ACHN (cell line): ENCODE data around the gene USP47.
"Not testable (repeated sequence)": the region's sequence is repeated elsewhere in the genome, so short reads cannot be mapped to it uniquely, and the experiment has no call there.

Experiments
- DNase-seq: peaks from one replicate; pipeline ENCODE4 v3.0.0-alpha.2; 2015
- in situ Hi-C: cut with HindIII; loops from 2 replicates; pipeline ENCODE4 v1.10.0; 2017; ENCODE audit warnings: low sequenced_read_pairs, low pct_ligation_motif_present, low pct_unique_long_range_greater_than_20kb

USP47 gene

DNA sequence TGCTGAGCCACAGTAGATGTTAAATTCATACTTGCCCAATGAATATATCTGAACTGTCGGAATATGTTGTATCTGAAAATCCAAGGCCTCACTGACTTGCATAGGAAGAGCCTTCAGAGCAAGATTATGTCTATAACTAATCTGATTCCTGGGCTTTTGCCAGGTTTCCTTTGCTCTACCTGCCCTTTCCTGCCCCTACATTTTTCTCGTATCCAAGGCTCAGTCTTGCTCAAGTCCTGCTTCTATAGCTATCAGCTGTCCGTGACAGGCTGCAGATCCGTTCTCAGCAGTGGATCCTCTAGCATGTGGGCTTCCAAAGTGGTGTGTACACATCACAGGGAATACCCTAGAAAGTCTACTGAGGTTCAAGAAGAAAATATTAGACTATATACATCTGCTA is 18.8 kb upstream of the USP47 start:
- in situ Hi-C loops = no loop called here
- DNase-seq = no peak

DNA sequence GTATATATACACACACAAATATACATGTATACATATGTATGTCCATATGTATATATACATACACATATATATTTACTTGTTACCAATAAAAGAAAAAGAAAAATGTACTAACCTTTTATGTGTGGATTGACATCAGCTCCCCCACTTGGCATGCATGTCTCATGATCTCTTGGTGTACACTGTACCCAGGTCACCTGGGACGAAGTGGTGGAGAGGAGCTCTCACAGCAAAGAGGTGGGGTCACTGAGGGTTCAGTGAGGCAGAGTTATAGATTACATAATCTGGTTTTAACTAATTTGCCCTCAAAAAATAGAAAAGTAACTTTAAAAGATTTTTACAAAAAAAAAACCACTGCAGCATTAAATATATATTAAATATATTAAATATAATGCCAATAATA is 15.5 kb upstream of the USP47 start:
- no peak for DNase-seq
- in situ Hi-C loops = no loop called here

DNA sequence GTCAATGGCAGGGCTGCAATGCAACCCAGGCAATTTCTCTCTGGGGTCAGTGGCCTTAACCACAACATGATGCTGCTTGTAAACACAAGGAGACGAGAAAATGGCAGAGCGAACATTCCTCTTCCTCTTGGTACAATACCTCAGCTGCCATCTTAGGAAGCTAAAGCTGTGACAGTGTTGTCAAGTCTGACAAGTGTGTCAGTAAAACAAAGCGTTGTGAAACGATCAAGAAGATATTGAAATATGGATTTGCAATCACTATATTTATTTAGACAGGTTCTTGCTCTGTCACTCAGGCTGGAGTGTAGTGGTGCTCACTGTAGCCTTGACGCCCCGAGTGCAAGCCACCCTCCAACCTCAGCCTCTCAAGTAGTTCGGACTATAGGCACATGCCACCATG is 14.5 kb upstream of the USP47 start:
- in situ Hi-C loops = no loop called here
- no peak for DNase-seq

DNA sequence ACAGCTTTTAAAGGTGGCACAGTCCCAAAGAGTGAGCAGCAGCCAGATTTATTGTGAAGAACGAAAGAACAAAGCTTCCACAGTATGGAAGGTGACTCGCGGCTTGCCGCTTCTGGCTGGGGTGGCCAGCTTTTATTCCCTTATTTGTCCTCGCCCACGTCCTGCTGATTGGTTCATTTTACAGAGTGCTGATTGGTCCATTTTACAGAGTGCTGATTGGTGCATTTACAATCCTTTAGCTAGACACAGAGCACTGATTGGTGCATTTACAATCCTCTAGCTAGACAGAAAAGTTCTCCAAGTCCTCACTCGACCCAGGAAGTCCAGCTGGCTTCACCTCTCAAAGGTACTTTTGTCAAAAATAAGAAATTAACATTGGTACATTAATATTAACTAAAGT is 10.4 kb upstream of the USP47 start:
- in situ Hi-C loops = not testable (repeated sequence)

DNA sequence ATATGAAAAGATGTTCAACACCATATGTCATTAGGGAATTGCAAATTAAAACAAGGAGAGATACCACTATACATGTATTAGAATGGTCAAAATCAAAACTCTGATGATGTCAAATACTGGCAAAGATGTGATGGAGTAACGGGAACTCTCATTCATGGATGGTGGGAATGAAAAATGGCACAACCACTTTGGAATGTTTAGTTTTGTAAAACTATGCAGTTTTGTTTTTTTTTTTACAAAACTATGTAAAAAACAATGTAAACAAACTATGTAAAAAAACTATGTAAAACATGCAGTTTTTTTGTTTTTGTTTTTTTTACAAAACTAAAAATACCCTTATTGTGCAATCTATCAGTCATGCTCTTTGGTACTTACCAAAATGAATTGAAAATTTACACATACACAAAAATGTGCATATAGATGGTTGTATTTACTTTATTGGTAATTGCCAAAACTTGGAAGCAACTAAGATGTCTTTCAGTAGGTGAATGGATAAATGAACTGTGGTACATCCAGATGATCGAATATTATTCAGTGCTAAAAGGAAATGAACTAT is 5.0 kb upstream of the USP47 start:
- in situ Hi-C loops = no loop called here
- no peak for DNase-seq

More for the DNA sequence above, 10.4 kb upstream of the USP47 start:
- DNase-seq = not testable (repeated sequence)

DNA sequence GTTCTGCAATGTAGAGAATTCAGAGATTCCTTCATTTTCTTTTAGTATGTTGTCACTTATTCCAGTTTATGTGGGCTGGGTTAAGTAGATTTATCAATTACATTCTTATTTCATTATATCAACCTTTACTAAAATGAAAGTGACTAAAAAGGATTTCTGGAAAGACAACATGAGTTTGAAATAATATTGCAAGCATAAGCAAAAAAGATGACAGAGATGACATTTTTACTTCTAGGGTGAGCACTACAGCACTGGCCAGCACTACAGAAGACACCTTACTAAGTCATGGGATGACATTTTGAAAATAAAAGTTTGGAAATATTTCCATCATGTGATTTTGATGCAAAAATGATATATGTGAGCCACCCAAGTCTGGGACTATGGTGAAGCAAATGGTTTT is 2.1 kb upstream of the USP47 start:
- DNase-seq = no peak
- in situ Hi-C loops = no loop called here

DNA sequence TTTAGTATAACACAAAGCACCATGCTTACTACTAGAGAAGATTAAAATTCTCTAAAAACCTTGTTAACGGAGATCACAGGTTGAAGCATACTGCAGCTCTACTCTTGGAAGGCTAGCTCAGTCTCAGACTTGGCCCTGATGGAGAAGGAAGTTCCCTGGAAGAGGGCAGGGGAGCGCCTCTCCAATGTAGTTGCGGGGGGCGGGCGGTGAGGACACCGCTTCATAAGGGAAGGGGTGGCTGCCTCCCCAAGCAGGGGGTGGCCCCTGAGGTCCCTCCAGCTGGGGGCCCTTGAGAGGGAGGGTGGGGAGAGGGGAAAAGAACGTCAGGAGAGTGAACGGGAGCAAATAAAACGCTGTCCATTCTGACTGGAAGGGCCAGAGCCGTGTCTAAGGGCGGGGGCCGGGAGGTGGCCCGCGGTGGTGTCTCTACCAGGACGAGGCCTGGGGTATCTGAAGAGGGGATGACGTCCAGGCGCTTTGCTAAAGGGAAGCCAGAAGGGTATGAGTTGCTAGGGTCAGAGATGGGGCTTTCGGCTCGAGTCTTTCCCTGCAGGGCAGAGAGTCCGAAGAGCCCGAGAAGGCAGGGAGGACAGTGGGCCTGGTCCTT is 553 bp upstream of the USP47 start:
- DNase-seq = peak; percentile 34
- in situ Hi-C loops = no loop called here

DNA sequence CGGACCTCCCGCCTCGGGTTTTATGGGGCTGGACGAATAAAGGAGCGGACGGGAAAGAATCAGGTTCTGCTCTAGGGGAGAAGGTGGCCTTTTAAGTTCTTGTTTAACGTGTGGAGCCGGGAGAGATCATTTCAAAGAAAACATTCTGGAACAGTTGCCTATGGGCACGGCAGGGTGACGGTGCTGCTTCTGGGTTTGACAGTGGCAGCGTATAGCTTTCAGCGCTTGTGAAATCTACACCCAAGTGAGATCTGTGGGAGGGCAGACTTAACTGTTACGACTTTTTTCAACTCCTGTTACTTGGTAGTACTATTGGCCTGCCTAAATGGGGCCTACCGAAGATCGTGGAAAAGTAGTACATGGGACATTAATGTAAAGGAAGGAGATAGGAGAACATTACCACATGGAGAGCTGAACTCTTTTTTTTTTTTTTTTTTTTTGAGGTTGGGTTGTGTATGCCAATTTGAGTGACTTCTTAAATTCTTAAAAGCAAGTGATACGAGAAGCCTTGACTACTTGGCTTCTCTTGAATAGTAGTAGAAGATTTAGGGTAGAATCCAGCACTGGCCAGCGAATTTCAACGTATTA is 743 bp downstream of the USP47 start:
- in situ Hi-C loops = no loop called here

DNA sequence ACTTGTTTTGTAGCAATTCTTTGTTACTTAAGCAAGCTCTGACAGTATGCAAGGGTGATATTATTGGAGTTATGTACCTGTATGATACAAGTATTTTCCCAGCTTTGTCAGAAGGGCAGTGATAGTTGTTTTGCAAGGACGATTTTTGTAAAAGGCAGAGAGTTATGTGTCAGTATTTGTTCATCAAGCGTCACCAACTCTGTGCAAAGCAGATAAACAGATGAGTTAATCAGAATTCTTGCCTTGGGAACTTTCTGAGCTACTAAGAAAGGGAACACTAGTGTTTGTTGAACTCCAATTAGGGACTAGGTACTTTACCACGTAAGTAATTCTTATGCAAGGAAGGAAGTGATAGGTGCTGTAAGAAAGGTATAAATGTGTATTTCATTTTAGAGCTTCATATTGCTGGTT is 1.4 kb downstream of the USP47 start:
- in situ Hi-C loops = no loop called here
- DNase-seq = peak; percentile 44

More for the DNA sequence above, 743 bp downstream of the USP47 start:
- peak; percentile 77 for DNase-seq

DNA sequence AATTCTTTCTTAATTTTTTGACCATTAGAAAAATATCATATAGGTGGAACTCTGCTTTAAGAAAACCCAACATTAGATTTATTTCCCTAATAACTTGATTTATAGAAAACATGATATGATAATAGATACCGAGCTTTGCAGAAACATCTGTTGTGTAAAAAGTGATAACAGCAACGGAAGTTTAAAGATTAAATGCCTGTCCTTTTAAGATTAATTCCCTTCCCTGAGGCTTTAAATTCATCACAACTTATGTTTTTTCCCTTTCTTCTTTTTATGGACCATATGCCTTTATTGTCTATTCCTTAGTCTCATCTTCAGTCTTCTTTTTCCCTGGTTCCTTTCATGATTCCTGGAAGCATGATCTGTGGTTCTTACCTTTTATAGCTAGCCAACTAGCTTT is 1.9 kb downstream of the USP47 start:
- in situ Hi-C loops = no loop called here
- no peak for DNase-seq

DNA sequence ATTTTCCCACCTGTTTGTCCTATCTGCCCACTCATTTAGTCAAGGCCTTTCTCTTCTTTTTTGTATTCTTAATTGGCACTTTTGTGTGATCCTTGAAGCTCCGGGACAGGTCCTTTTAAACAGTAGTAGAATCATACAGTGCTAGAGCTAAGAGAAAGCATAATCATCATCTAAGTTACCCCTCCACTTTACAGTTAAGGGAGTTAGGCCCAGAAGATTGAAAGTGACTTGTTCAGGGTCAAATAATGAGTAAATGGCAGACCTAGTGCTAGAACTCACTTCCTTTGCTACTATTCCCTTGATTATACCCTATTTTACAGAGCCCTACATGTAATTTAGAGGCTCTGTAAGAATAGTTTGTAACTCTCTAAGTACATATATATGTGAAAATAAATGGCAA is 2.5 kb downstream of the USP47 start:
- no peak for DNase-seq
- in situ Hi-C loops = no loop called here

DNA sequence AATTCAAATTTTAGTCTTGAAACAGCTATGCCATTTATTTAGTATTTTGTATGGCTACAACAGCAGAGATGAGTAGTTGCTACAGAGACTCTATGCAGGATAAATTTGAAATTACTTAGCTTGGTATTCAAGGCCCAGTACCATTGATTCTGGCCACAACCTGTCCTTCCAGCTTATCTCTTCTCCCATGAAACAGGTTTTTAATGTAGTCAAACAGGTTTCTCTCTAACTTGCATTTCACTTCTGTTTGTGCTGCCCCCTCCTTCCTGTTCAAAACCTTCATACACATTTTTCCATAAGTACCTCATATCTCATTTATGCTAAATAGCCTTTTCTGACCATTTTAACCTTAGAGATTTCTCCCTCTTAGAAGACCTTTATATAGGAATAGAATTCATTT is 3.3 kb downstream of the USP47 start:
- no peak for DNase-seq
- in situ Hi-C loops = no loop called here

DNA sequence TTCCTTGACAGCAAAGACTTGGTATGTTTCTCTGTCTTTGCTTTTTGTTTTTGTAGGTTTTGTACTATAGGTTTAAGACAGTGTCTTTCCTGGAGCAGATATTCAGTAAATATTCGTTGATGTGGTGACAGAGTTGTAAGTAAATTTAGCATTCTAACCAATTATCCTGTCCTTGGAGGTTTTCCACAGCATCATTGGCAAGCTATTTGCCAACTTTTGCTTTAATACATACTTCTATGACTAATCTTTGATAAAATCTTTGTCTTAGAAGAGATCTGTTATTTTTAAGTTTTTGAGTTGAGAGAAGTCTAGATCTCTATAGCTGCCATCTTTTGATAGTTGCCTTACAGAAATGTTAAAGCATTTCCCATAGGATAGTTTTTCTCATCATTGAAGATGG is 3.8 kb downstream of the USP47 start:
- in situ Hi-C loops = no loop called here
- no peak for DNase-seq

DNA sequence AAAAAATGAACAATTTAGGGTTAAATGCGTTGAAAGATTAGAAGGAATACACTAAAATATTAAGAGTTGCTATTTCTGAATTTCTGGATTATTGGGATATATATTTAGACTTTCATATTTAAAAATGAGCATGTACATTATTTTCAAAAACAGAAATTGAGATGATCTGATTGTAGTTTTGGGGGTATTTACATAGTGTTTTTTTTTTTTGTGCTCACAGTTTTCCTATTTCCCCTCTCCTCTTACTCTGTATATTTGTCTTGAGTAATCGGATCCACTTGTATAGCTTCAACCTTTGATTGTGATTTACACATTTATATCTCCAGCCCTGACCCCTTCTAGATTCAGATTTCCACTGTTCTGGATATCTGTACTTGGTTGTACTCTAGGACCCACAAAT is 5.3 kb downstream of the USP47 start:
- in situ Hi-C loops = no loop called here
- no peak for DNase-seq

DNA sequence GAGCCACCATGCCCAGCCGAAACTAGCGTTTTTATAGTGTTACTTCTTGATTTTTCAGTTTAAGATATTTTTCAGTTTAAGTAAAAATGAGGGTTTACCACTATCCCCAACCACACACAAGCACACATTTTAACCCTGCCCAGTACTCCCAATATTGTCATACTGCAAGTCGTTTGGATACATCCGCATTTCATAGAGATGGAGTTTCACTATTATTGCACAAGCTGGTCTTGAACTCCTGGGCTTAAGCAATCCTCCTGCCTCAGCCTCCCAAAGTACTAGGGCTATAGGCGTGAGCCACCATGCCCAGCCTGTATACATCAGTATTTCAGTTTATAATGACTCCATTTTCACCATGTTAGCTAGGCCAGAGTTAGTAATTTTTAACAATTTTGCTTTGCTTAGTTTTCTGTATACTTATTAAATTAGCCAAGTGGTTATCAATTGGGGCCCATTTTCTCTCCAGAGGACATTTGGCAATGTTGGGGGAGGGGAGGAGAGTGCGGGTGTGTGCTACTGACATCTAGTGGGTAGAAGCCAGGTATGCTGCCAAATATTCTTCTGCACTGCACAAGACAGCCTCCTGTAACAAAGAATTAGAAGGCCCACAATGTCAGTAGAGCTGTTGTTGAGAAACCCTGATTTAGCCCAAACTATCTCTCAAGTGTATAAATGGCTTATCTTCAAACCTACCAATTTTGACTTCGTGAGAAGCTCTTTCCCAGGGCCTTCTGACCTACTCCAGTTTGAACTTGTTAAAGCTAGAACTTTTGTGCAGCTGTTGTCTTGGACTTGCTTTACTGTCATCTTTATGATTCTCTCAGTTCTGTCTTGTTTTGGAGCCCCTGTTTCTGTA is 7.3 kb downstream of the USP47 start:
- peak; percentile 67 for DNase-seq
- in situ Hi-C loops = no loop called here

DNA sequence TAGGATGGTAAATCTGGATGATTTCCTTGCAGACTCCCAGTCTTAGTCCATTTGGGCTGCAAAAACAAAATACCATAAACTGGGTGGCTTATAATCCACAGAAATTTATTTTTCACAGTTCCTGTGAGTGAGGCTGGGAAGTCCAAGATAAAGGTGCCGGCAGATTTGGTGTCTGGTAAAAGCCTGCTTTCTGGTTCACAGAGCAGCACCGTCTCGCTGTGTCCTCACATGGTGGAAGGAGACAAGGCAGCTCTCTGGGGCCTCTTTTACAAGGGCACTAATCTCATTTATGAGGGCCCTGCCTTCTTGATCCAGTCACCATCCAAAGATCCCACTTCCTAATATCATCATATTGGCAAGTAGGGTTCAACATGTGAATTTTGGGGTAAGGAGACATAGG is 8.9 kb downstream of the USP47 start:
- in situ Hi-C loops = no loop called here

DNA sequence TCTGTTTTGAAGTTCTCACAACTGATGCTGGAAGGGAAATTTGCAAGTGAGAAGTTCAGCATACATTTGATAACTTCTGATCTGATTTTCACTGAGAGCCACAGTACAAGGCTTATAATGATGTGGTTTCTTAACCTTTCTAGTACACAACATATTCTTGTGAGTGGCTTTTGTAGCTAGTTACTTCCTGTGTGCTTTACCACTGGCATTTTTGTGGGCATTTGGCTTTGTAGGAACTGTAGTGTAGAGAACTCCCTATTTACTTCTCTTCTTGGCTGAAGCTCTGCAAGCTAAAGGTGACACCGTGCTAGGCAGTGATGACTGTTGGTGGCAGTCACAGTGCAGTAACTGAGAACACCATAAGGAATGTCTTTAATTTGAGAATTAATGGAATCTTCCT is 14.9 kb downstream of the USP47 start:
- in situ Hi-C loops = no loop called here
- no peak for DNase-seq

More for the DNA sequence above, 8.9 kb downstream of the USP47 start:
- DNase-seq = no peak

DNA sequence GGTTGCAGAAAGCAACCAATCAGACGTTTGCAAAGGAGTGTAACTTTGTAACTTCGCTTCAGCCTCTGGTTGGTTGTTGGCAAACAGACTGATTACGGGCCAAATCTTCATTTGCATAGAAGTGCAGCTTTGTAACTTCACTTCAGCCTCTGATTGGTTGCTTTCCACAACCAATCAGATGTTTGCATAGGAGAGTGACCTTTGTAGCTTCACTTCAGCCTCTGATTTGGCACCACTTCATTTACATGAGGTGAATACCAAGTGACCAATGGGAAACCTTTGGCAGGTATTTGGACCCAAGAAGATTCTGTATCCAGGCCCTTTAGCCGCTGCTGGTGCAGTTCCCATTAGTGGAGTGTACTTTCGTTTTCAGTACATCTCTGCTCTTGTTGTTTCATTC is 16.0 kb downstream of the USP47 start:
- DNase-seq = peak; percentile 96
- in situ Hi-C loops = no loop called here

DNA sequence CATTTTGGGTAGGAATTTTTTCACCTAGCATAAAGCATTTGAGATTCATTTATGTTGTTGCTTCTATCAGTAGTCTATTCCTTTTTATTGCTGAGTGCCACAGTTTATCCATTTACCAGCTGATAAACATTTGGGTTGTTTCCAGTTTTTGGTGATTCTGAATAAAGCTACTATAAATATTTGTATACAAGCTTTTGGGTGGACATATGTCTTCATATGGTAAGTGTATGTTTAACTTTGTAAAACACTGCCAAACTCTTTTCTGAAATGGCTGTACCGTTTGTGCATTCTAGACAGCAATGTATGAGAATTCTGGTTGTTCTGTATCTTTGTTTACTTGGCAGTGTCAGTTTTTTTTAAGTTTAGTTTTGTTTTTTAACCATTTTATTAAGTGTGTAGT is 16.9 kb downstream of the USP47 start:
- in situ Hi-C loops = no loop called here

More for the DNA sequence above, 16.9 kb downstream of the USP47 start:
- DNase-seq = no peak
